Hypothalamus (tissue), 51 donors: ENCODE measurements around the gene RINT1.
"Not testable (repeated sequence)": the region's sequence is repeated elsewhere in the genome, so short reads cannot be mapped to it uniquely, and the experiment has no call there.

Experiments used
- DNase-seq, 51 donors: peaks; one replicate each; lab custom pipeline; 2025; lab: John Stamatoyannopoulos, UW

Gene RINT1

DNA sequence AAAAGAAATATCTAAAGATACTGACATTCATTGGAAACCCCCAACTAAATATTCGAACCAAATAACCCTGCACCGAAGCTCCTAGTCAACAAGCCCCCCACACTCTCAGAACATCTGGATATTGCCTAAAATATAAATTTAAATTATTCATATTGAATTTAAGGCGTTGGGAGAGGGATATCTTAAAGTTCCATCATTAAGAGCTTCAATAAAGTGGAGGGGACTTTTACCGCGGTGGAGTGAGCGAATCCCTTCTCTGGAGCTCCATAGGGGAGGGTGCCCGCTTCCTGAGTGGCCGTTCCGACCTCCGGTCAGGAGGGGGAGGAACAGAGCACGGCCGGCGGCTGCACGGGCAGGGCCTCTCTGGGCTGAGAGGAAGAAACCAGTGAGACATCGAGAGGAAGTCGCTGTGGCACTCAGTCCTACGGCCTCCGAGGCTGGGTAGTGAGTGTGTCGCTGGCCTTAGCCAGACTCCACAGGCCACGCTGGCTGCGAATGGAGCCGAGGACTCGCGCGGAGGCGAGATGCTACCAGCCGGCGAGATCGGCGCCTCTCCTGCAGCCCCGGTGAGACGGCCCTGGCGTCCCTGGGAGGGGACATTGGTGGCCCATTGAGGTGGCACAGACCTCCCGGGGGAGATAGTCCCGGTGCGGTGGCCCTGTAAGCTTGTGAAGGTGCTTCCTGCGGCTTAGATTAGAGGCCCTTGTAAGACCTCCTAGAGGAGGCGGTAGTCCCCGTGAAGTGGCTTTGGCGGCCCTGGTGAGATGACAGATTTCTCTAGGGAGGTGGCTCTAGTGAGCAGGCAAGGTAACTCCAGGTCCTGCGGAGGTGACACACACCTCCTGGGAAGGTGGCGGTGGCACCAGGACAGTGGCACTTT is at the start of gene RINT1:
Gene RINT1, plus strand, starts transcription at position 410 of the 880 bp plus-strand sequence. Its CDS starts 115 bp downstream, at position 525.
- DNase-seq: peak; percentile 32 to 93 (median 83)

DNA sequence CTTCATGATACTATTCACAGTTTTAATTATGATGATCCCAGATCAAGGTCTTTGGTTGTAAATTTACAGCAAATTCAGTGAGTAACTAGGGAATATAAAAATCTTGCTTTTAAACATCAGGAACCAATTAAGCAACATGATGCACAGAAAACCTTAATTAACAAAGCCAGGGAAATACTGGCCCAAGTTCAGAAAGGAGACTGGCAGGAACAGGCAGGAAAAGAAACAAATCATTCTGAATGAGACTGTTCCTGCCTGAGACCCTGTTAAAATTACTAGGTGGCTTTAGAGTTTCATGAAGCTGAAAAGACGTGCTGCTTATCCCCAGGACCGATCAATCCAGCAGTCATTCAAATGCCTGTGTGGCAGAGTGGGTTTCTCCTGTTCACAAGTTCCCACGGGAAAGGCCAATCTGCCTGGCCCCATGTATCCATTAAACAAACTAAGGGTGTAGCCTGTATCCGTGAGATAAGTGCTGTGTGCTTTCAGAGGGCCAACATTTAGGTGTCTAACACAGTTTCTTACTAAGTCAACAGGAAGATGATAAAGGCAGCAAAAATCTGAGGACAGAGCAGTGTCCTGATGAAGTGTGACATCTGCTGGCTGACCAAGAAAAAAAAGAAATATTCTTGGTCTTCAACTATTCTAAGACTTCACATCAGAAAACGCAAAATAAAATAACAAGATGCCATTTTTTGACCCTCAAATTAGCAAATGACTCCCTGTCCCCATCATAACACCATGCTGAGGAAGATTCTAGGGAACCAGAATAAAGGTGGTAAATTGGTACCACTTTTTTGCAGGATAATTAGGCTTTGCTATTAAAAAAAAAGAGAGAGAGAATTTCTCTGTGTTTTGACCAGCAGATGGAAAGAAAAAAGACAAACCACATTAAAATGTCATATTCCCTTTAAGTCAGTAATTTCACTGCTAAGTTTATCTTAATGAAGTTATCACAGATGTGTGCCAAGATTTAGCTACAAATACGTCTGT is 44.1 kb upstream of the RINT1 start:
- DNase-seq: peak in 5 of 51 donors; percentile 4 to 18 (median 12)

DNA sequence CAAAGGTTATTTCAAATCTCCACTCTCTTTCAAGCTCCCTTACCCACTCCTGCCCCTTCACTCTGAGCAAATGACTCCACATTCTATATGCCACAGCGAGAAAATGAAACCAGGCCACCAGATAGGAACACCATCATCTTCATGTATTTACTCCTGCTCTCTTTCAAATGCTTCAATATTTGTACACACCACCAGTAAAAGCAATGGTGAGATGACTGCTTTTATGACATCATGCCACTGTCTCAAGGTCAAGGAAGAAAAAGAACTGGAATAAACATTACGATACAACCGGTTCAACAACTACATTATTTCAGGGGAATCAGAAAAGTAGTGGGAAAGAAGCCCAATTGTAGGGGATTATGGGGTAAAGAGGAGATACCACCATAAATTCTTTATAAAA is 42.6 kb upstream of the RINT1 start:
- no peak for DNase-seq

DNA sequence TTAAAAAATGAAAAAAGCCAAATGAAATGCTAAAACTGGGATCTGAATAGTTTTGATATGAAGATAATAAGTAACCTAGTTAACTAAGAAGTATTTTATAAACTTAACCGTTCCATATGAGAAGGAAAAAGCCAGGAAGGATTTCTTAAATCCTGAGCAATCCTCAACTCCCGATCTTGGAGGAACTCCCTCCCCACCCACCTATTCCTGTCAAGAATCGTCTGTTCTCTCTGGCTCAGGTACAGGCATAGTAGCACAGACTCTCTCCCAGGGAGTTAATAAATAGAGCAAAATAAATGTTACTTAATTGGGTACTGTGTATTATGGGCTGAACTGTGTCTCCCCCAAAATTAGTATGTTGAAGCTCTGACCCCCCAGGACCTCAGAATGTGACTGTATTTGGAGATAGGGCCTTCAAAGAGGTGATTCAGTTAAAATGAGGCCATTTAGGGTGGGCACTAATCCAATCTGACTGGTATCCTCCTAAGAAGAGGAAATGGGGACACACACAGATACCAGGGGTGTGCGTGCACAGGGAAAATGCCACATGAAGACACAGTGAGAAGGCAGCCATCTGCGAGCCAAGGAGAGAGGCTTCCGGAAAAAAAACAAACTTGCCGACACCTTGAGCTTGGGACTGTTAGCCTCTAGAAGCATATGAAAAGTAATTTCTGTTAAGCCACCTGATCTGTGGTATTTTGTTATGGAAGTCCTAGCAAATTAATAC is 38.6 kb upstream of the RINT1 start:
- peak in 1 of 51 donors; percentile 15 for DNase-seq

DNA sequence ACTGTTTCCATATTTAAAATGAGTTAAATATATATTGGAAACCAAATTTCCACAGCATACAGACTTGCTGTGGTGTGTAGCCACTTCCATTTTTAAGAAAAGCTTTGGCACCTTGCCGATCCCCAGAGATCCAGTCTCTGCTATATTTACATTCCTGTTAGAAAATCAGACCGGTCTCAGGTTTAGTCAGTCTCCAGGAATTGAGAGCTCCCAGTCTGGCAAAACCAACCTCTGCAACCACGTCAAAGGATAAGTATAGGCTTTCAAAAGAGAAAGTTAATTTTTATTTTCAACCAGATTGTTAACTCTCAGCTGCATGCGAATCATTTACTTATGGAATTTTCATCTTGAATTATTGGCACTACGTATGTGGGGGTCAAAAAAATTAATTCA is 38.1 kb upstream of the RINT1 start:
- DNase-seq: no peak

DNA sequence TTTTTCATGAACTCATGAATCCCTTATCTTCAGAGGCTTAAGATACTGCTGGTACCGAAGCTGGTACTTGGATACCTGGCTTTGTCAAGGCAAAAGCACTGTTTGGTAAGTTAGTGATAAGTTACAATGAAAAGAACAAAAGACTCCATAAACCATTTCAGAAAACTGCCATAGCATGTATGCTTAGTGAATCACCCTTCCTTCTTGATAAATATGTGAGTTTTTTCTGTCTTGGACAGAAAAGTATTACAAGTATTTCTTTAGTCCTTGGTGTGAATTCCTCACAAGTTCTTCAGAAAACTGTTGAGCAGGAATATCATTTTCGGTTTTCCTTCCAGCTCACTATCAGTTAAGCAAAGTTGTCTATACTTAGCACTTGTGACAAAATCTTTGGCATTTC is 35.5 kb upstream of the RINT1 start:
- no peak for DNase-seq

DNA sequence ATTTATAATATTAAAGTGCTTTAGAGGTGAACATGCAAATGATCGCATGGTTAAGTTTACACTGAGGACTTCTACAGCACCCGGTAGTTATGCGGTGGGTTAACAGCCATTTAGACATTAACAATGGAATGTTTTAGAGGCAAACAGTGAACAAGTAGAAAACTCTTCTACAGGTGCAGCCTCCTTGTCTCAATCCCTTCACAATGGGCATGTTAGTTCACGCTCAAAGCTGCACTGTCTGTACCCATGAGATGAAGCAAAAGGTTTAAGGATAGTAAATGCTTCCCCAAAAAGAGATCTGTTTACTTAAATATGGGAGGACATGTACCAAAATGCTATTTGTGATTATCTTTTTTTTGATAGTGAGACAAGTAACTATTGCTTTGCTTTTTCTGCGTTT is 35.0 kb upstream of the RINT1 start:
- DNase-seq: no peak

DNA sequence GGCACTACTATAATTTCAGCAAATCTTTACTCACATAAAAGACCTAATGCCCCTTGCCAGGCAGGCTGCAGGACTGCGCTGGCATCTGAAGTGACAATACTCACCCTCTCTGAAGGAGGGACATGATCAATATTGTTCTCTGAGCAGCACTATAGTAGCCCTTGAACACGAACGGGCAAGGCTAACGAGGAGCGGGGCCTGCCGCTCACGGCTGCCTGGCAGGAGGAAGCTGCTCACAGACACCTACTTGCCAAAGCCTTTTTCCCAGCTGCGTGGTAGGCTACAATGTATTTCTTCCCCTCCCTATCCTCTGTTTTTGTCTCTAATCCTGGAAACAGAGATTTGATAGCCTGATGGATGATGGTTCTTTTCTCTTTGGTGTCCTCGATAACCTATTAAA is 29.8 kb upstream of the RINT1 start:
- DNase-seq: peak in 1 of 51 donors; percentile 3

DNA sequence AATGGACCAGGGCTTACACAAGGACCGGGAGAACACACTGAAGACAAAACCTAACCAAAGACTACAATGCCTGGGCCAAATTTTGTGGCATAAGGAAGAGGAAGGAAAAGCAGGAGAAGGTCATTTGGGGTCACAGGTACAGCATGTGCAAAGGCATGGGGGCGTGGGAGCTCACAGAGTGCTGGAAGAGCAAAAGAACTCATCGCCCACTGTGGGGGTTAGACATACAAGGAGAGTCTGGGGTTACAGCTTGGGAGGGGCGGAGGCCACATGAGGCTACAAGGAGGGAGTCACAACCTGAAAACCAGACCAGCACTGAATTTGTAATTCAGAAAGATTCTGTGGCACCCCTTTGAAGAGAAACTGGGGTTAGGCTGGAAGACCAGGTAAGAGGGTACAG is 19.6 kb upstream of the RINT1 start:
- no peak for DNase-seq

DNA sequence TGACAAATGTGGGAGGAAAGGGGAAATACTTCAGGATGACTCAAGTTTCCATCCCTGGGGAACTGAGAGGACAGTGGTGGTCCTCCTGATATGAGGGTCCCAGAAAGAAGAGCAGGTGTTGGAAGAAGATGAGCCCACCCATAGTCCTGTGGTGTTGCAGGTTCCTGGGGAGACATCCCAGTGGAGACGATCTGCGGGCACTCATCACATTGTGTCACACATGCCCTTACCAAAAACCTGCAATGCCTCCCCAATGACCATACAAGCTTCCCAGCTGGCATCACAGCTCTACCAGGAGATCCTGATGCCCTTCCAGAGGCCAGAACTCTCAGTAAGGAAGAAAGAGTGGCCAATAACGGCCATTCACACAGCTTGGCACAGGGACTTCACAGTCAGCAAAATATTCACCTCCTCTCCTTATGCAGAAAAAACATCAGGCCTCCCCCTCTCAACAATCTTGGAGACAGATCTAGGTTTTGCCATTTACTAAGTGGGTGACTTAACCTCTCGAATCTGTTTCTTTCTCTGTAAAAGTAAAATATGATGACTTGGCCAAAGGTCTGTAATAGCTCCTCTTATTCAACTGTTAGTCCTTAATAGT is 19.0 kb upstream of the RINT1 start:
- no peak for DNase-seq

DNA sequence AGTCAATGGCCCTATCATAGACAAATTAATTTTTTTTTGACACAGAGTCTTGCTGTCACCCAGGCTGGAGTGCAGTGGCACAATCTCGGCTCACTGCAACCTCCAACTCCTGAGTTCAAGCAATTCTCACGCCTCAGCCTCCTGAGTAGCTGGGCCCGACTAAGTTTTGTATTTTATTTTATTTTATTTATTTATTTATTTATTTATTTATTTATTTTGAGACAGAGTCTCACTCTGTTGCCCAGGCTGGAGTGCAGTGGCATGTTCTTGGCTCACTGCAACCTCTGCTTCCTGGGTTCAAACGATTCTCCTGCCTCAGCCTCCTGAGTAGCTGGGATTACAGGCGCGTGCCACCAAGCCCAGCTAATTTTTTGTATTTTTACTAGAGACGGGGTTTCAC is 16.4 kb upstream of the RINT1 start:
- not testable (repeated sequence) for DNase-seq

DNA sequence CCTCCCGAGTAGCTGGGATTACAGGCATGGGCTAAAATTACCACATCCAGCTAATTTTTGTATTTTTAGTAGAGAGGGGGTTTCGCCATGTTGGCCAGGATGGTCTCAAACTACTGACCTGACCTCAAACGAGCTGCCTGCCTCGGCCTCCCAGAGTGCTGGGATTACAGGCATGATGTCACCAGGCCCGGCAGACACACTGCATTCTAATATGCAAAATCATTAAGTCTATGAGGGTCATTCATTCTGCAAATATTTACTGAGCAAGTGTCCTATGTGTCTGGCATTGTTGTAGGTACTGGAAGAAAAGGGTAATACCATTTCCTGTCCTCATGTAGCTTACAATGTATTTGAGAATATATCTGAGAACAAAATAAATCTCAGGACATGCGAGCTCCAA is 12.6 kb upstream of the RINT1 start:
- DNase-seq: no peak

DNA sequence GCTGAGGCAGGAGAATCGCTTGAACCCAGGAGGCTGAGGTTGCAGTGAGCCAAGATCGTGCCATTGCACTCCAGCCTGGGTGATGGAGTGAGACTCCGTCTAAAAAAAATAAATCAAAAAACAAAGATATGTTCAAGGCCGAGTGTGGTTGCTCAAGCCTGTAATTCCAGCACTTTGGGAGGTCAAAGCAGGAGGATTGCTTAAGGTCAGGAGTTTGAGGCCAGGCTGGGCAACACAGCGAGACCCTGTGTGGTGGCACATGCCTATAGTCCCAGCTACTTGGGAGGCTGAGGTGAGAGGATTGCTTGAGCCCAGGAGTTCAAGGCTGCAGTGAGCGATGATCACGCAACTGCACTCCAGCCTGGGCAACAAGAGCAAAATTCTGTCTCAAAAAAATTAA is 11.4 kb upstream of the RINT1 start:
- not testable (repeated sequence) for DNase-seq

DNA sequence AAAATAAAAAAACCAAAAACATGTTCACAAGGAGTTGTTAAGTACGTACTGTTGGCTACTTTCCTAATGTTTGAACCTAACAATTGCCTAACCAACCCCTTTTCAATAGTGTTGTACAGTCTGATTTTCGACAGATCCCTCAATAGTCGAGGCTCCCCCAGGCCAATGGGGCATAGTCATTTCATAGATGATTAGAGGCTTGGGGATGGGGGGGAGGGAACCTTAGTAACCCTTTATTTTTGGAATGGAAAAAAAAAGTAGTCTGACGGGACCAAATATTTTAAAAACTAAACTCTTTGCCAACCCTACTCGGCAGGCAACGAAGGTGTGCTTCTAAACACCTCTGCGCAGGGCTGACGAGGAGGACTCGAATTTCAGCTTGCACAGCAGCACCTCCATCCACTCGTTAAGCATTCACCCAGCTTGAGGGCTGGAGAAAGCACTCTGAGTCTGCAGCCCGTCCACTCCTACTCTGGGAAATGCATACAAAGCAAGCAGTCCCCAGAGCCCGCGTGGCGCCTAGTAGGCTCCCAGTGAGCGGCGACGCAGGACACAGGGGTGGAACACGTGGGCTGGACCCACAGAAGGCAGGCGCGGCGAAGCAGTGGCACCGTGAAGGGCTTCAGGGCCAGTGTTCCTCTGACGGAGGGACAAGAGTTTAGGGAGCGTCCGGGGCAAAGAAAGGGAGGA is 10.8 kb upstream of the RINT1 start:
- DNase-seq: peak in 43 of 51 donors; percentile 2 to 70 (median 43)

DNA sequence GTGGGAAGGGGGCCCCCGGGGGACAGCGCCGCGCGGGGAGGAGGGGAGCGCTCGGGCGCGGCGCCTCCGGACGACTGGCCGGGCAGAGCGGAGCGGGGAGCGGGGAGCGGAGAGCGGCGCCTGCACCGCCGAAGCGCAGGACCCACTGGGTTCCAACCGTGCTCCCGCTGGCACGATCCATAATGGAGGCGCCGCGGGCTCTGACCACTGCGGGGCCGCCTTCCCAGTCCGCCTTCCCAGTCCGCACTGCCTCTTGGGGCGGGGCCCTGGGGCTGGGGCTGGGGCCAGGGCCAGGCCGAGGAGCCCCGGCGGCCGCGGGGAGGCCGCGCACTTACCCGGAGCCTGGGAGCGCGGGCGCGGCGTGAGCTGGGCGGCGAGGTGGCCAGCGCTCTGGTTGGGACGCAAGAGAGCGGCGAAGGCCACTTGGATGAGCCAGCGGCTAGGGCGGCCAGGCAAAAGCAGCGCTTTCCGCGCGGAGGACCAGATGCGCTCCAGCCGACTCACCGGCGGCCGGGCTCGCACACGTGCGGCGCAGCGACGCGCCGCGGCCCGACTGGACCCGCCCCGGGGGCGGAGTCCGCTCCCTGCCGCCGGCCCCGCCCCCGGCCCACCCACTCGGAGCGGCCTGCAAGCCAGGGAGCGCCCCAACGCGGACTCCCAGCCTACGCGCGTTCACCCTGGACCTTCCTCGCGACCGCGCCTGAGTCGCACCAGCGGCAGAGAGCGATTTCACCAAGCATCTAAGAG is 10.1 kb upstream of the RINT1 start, which contains the start of gene PUS7:
Gene PUS7, minus strand, starts transcription at position 555 of the 747 bp plus-strand sequence. CDS start 13,759 bp downstream, outside the sequence.
- DNase-seq: peak; percentile 32 to 91 (median 80)

DNA sequence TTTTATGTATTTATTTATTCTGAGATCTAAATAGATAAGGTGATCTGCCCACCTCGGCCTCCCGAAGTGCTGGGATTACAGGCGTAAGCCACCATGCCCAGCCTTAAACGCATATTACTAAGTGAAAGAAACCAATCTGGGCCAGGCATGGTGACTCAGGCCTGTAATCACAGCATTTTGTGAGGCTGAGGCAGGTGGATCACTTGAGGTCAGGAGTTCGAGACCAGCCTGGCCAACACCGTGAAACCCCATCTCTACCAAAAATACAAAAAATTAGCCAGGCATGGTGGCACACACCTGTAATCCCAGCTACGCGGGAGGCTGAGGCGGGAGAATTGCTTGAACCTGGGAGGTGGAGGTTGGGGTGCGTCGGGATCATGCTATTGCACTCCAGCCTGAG is 7.6 kb upstream of the RINT1 start:
- not testable (repeated sequence) for DNase-seq

DNA sequence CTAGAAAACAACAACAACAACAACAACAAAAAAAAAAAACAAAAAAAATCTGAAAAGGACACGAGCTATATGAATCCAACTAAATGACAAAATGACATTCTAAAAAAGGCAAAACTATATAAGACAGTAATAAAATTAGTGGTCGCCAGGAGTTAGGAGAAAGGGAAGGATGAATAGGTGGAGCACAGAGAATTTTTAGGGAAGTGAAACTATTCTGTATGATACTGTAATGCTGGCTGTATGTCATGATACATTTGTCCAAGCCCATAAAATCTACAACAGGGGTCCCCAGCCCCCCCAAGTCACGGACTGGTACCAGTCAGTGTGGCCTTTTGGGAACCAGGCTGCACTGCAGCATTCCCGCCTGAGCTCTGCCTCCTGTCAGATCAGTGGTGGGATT is 7.2 kb upstream of the RINT1 start:
- no peak for DNase-seq

DNA sequence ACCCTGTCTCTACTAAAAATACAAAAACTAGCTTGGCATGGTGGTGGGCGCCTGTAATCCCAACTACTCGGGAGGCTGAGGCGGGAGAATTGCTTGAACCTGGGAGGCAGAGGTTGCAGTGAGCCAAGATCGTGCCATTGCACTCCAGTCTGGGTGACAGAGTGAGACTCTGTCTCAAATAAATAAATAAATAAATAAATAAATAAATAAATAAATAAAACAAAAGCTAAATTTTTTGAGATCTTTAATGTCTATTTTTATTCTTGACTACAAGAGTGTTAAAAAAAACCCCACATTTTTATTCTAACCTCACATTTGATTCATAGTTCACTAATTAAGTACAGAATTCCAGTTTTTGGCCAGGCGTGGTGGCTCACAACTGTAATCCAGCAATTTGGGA is 4.3 kb upstream of the RINT1 start:
- not testable (repeated sequence) for DNase-seq

DNA sequence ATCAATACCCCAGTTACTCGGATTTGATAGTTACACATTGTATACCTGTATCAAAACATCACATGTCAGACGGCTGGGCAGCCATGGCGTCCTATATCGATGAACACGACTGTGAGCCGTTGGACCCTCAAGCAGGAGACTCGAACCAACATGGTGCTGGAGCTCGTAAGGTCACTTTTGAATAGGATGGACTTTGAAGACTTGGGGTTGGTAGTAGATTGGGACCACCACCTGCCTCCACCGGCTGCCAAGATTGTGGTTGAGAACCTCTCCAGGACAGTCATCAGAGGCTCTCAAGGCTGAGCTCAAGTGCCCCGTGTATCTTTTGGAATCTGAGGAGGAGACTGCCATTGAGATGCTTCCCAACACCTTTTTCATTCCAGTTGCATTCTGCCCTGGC is 1.9 kb upstream of the RINT1 start:
- DNase-seq: no peak
